ENCODE data around the gene DECR2.
A peak's percentile ranks its signal among the peaks of the same experiment; 100 is the strongest.
"Not testable (repeated sequence)": the region's sequence is repeated elsewhere in the genome, so short reads cannot be mapped to it uniquely, and the experiment has no call there.

DECR2 gene

DNA sequence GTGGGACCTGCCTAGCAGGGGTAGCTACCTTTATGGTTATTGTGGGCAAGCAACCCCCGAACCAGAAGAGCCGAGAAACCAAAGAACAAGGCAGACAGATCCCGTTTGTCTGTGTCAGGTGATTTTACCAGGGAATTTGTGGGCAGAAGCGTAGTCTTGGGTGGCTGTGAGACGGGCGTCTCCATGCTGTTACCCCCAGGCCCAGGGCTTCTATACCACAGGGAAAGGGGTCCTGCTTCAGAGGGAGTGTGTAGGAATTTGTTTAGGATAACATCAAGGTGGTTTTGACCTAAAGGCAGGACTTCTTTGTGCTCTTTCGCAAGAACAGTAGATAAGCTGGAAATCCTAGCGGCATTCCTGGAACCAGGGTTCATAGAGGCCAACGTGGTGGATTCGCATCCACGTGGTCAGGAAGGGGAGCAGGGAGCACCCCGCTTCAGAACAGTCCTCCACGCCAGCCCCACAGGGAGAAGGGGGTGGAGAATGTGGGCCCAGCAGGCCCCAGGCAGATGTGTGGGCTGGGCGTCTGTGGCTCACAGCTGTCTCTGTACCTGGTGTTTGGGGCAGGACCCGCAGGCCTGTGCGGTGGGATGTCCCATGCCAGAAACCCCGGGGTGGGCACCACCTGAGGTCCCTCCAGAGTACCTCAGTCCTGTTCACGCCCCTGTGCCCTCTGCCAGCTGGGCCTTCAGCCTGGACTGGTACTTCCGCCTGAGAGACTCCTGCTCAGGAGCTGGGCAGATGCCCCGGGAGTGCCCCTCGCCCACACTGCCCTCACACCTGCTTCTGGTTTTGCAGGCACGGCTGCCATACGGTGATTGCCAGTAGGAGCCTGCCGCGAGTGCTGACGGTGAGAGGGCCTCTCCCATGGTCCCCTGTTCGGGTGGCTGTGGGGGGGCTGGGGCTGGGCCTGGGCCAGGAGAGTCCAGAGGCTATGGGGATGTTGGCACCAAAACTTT is 4.1 kb downstream of the DECR2 start:
- no peak for DNase-seq

DNA sequence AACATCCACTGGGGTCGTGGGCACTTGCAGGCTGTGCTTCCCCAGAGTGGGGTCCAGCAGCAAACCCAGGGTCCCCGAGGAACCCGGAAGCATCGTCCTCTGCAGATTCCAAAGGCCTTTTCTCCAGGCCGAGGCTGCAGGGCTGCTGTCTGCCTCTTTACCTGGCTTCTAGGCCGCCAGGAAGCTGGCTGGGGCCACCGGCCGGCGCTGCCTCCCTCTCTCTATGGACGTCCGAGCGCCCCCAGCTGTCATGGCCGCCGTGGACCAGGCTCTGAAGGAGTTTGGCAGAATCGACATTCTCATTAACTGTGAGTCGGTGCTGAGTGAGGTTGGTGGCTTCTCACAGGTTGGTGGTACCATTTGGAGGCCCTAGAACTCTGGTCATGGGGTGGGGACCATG is 5.6 kb downstream of the DECR2 start:
- no peak for DNase-seq

DNA sequence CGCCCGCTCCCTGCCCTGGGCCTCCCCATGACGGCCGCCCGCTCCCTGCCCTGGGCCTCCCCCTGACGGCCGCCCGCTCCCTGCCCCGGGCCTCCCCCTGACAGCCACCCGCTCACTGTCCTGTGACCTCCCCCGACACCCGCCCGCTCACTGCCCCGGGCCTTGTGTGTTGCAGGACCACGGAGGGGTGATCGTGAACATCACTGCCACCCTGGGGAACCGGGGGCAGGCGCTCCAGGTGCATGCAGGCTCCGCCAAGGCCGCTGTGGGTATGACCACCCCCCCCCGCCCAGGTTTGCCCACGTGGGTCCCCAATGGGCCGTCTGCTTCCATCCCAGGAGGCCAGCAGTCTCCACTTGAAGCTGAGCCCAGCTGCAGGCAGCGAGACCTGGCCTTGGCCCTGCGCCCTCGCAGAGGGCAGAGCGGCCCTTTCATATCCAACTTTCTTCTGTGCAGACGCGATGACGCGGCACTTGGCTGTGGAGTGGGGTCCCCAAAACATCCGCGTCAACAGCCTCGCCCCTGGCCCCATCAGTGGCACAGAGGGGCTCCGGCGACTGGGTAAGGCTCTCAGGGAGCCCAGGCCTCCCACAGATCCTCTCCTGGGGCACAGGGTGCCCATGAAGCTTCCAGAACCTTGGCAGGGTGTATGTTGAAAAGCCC is 9.0 kb downstream of the DECR2 start:
- DNase-seq, result no peak

DNA sequence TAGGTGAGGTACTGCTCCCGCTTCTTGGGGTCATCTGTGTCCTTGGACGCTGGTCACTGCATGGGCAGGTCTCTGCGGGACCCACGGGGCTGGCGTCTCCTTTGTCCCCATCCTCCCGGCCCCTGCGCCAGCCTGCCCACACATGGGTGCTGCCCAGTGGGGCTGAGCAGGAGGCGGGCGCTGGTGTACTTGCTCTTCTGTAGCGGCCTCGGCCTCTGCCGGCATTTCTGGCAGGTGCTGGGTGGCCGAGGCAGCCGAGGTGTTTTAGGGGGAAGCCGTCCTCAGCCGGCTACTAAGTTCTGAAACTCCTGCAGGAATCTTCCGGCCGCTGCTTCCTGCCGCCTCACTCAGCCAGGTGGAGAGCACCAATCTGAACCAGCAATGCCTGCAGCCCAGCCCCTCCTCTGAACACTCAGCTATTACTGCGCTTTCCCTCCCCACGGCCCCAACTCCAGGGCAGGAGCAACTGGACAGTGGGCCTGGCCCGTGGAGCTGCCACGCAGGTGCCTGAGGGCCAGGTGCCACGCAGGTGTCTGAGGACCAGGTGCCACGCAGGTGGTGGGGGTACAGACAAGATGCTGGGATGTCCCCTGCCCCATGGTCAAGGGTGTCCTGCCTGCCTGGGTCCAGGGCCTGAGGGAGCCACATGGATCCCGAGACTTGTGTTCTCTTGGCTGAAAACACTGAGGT is 10.0 kb downstream of the DECR2 start:
- no peak for DNase-seq

DNA sequence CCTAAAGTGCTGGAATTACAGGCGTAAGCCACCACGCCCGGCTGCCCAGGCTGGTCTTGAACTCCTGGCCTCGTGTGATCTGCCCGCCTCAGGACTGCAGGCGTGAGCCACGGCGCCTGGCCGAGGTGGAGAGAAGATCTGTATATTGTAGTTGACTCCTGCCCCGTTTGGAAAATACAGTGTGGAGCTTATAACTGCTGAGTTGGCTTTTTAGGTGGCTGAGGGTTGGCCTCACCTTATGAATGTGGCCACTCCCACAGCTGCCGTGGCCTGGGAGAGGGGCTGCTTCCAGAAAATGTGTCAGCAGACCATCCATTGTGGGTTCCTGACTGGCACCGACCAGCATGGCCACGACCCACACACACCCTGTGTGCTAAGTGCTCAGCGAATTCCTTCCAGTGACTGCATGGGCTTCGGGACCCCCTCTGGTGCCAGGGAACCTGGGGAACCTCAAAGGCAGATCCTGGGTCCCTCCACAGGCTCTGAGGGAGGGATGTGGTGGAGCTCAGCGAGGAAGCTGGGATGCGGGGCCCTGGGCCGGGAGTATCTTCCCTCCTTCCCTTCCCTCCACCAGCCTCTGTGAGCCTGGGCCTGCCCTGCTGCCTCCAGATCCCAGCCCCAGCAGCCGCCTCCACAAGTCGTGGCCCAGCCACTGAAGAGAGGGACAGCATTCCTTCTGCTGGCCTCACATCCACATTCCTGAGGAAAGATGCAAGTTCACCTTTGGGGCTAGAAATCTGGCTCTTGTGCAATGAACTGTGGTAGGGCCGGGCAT is 12.9 kb downstream of the DECR2 start:
- no peak for DNase-seq

DNA sequence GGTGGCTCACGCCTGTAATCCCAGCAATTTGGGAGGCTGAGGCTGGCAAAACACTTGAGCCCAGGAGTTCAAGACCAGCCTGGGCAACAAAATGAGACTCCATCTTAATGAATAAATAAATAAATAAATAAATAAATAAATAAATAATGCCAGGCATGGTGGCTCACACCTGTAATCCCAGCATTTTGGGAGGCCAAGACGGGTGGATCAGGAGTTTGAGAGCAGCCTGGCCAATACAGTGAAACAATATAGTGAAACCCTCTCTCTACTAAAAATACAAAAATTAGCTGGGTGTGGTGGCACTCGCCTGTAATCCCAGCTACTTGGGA is 13.4 kb downstream of the DECR2 start:
- DNase-seq, result not testable (repeated sequence)

DNA sequence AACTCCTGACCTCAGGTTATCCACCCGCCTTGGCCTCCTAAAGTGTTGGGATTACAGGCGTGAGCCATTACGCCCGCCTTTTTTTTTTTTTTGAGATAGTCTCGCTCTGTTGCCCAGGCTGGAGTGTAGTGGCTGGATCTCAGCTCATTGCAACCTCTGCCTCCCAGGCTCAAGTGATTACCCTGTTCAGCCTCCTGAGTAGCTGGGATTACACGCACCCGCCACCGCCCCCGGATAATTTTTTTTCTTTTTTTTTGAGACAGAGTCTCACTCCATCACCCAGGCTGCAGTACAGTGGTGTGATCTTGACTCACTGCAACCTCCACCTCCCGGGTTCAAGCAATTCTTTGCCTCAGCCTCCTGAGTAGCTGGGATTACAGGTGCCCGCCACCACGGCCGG is 20.5 kb downstream of the DECR2 start:
- not testable (repeated sequence) for DNase-seq

DNA sequence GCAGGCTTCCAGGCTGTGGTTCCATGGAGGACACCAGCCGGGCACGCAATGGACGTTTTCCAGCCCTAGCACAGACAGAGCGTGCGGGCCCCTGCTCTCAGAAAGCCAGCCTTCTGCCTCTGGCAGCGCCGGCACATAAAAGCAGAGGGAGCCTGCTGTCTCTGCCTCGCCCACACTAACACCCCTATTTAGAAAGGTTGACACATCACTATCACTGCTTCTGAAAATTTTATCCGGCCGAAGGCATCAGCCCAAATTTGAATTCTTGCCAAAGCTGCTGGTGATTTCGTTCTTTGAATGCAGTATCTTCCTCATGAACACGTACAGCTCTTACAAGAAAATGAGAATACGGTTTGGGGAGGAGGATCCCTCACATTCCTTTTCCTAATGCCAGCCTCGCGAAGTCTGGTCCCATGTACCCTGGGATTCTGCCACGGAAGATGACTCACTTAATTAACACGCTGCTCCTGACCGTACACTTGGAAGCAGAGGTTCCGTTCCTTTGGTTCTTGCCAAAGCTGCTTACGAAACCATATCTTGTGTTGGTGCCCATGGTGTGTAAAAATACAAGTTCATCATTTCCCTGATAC is 22.4 kb downstream of the DECR2 start:
- DNase-seq, result no peak

DNA sequence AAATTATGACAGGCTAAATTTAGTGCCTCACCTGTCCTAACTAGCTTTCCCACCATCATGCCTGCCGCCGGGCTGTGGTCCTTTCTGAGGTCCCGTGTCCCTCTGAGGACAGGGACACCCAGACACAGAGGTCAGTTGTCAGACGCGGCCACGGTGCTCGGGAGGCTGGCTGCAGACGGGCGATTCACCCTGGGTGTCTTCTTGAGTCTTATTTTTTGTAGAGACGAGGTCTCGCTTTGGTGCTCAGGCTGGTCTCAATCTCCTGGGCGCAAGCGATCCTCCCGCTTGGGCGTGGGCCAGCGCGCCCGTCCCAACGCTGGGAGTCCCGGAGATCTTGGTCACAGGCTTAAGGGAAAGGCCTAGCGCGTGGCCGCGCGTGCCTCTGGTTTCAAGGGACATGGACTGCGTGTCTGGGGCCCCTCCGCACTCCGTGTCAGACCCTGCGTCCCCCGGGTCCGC is 23.0 kb downstream of the DECR2 start:
- DNase-seq, result no peak

DNA sequence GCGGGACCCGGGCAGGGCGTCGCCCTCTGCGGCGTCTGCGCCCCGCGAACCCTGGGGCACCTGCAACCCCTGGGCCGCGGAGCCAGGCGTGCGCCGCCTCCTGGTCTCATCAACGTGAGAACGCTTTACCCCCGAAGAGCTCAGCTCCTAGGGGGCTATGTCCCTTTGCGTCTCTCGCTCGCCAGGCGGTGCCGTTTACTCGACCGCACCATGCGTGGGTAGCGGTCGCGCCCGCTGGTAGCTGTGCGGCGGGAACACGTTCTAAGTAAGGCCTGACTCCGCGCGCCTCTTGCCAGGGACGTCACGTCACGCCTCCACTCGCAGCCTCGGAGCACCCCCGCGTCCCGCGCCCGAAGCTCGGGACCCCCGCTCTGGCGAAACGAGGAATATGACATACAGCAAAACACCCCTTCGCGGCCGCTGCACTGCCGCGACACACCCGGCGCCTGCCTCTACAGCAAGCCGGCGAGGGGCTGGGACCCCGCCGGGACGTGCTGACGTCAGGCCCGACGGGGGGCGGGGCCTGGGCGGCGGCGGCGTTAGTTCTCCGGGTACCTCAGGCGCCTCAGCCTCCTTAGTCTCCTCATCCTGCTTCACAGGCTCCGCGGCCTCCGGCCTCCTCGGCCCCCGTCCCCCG is 23.5 kb downstream of the DECR2 start, which contains the start of gene RAB11FIP3:
Gene RAB11FIP3, plus strand, starts transcription at position 568 of the 637 bp plus-strand sequence. CDS start 358 bp downstream, outside the sequence.
- peak; percentile 78 for DNase-seq

DNA sequence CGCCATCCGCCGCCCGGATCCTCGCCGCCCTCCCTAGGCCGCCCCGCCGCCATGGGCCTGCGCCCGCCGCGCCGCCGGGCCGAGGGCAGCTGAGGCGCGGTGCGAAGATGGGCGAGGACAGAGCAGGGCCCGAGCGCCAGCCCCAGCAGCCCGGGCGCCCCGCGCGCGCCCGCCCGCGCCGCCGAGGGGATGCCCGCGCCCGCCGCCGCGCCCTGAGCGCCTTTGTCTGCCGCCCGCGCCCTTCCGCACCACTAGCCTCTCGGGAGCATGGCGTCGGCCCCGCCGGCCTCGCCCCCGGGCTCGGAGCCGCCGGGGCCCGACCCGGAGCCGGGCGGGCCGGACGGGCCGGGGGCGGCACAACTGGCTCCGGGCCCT is 24.0 kb downstream of the DECR2 start:
- peak; percentile 33 for DNase-seq

DNA sequence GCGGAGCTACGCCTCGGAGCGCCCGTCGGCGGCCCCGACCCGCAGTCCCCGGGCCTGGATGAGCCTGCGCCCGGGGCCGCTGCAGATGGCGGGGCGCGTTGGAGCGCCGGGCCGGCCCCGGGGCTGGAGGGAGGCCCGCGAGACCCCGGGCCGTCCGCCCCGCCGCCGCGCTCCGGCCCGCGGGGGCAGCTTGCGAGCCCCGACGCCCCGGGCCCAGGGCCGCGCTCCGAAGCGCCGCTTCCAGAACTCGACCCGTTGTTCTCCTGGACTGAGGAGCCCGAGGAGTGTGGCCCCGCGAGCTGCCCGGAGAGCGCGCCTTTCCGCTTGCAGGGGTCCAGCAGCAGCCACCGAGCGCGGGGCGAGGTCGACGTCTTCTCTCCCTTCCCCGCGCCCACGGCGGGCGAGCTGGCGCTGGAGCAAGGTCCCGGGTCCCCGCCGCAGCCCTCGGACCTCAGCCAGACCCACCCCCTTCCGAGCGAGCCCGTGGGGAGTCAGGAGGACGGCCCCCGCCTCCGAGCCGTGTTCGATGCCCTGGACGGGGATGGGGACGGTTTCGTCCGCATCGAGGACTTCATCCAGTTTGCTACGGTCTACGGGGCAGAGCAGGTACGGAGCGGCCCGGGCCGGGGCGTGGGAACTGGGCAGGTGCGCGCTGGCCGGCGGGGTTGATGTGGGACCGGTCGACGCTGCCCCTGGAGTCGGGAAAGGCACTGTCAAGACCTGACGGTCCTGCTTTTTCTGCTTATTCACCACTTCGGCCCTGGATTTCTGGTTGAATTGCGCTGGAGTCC is 24.6 kb downstream of the DECR2 start:
- DNase-seq, result no peak

DNA sequence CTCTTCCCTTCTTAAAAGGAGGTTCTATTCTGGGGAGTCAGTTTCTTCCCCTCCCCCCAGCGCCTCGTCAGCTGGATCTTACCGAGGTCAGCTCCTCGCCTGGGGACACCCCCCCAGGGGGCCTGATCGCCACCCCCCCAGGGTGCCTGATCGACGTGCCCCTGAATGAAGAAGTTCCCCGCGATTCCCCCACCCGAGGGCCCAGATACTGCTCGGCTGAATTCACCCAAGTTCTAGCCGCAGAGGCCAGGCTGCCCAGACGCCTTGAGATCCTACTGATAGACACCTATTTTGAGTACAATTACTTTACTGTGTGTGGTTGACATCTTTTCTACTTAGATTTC is 25.2 kb downstream of the DECR2 start:
- DNase-seq, result no peak

DNA sequence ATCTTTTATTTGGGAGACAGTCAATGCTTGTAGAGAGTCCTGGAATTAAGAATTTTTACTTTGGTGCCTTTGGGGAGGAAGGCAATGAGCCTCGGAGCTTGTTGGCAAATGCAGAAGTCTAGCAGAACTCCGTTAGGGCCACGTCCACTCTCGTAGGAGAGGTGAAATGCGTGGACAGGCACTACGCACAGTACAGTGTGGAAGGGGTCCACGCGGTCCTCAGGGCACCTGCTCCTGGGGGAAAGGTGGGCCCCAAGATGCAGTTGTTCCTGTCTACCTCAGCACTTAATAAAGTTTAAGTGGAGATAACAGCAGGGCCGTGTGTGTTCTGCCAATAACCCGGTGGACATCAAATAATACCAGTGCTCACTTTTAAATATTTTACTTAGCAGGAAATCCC is 25.6 kb downstream of the DECR2 start:
- no peak for DNase-seq

DNA sequence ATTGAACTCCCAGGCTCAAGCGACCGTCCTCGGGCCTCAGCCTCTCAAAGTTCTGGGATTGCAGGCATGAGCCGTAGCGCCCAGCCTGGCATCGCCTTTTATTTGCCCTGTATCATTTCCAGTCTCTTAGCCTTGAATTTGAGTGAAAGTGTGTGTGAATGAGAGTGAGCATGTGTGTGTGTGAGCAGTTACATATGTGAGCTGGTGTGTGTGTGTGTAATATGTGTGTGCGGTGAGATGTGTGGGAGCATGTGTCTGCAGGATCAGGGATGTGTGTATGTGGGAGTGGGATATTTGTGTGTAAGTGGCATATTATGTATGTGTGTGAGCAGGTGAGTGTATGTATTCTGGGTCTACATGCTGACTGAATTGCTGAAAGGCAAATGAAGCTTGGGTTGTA is 29.2 kb downstream of the DECR2 start:
- DNase-seq, result no peak

DNA sequence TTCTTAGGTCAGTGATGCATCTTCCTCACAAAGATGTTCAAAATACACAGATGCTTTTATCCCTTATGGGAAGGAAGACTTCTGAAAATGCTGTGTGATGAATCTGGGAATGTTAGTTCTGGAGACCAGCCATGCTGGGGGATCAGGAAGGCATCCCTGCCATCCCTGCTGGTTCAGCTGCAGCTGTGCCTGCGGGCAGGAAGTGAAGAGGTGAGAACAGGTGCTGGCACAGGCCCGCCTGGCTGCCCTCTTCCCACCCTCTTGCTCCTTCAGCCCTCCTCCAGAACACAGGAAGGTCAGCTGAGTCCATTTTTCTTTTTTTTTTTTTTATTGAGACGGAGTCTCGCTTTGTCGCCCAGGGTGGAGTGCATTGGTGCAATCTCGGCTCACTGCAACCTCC is 38.9 kb downstream of the DECR2 start:
- no peak for DNase-seq

DNA sequence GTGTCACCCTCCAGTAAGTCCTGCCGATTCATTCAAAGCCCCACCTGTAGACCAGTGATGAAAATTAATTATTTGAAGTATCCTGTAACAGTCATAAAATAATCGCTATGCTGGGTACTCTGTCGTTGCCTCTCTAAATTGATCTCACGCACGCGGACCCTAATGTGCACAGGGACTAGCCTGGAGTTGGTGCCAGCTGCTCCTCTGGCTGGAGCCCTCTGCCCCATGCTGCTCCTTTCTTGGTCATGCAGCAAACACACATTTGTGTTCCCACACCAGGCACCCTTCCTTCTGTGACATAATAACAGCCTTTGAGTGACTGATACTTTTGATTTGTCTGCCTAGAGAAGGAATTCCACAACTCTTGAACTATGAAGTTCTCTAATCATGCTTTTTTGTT is 39.8 kb downstream of the DECR2 start:
- no peak for DNase-seq

DNA sequence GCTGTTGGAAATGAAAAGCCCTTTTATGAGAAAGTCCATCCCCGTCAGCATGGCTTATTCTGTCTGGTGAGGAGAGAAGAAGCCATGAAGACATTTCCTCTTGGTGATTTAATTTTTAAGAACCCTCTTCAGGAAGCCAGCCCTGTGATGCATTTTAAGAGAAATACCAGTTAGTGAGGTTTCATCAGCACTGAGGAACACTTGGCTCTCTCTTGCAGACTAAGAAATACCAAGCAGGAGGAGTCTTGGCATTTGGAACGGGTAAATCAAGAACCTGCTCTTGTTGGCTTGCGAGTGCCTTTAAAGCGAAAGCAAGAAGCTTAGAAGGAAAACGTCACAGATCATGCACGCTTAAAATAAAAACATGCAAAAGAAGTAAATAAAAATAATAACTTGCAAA is 41.3 kb downstream of the DECR2 start:
- no peak for DNase-seq

DNA sequence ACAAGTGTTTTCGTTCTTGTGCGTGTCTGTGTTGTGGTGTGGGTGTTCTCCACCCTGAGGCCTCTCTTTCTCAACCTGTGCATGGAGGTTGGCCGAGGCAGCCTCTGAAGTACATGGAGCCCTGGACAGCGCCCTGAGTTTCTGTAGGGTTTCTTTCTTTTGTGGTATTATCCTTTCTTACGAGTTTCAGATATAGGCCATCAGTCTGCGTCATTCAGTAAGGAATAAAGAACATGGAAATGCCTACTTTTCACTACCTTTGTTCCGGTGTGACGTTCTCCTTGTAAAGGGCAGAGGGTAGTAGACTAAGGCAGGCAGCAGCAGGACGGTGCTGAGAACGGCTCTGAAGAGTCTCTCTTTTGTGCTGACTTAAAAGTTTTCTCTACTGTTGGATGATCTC is 42.3 kb downstream of the DECR2 start:
- DNase-seq, result no peak

DNA sequence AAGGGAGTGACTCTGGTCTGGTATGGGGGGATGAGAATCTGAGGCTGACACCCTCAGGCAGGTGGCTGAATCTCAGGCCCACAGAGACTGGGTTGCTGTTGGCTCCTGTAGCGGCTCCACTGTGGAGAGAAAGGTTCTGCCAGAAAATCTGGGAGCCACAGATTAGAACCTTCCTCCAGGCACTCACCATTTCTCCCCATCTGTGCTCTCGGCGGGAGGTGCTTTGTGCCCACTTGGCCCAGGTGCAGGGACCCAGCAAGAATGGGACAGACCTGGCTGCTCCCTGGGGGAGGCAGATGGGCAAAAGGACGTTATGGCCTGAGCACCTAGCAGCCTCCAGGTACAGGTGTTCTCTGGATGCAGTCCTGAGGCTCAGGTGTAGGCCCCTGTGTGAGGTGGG is 43.9 kb downstream of the DECR2 start:
- no peak for DNase-seq

DNA sequence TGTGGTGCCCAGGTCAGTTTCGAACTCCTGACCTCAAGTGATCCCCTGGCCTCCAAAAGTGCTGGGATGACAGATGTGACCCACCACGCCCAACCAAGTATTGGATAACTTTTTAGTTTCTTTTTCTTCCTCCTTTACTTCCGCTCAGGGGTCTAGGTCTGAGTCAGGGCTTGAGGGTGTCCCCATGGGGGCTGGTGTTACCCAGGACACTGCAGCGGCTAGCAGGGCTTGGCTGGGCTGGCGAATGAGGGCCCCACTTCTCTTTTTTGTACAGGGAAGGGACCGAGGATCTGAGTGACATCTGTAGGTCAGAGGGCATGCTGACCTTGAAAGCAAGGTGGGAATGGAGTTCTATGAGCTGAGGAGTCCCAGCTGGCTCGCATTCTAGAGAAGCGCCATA is 48.7 kb downstream of the DECR2 start:
- DNase-seq, result no peak
